HepG2 (cell line): ENCODE measurements around the gene CCND1. TPM values are rescaled to one million over a fixed set of nuclear protein-coding genes. Genes with fewer than 3 reads are reported as not detected.
"Not testable (repeated sequence)": the region's sequence is repeated elsewhere in the genome, so short reads cannot be mapped to it uniquely, and the experiment has no call there.

Experiments
- ATAC-seq: fragments of 200-7000 bp; cut with Tn5 transposase; 3 replicates; pipeline ENCODE4 v1.9.1; 2020; ENCODE audit warnings: mild to moderate bottlenecking, moderate library complexity
- BruUV-seq: library from RNA; stranded (reverse); fragments of 400-500 nt; replicated peaks from 2 replicates; lab custom pipeline; 2021; lab: Mats Ljungman, UMichigan
- CTCF ChIA-PET: fragments of 300-600 bp; formaldehyde crosslinking; extraction: SDS; loops from one replicate; lab custom pipeline; 2021; ENCODE audit warnings: low total read pairs, inconsistent platforms, low intra/inter-chr PET ratio; lab: Yijun Ruan, JAX
- POLR2A ChIA-PET: fragments of 350-600 bp; sonication (Branson Sonifier 250); formaldehyde crosslinking; loops from one replicate; lab custom pipeline; 2020; ENCODE audit warnings: antibody characterized with exemption, inconsistent platforms; lab: Yijun Ruan, JAX
- DNase-seq: peaks from one replicate; pipeline ENCODE4 v3.0.0-alpha.2; 2015; ENCODE audit warnings: low spot score
- FAIRE-seq: peaks from 3 replicates; lab custom pipeline; 2011; peaks lifted over from hg19 to GRCh38; lab: Jason Lieb, UNC
- H2AFZ ChIP-seq: one replicate; pipeline ENCODE4 v1.6.1; 2011; ENCODE audit warnings: low read length, inconsistent platforms
- H3K27ac ChIP-seq: fragments of 300-600 bp; 3 replicates; pipeline ENCODE4 v1.8.0; 2011; ENCODE audit warnings: mixed run types, mild to moderate bottlenecking, mixed read lengths, low read length, inconsistent platforms; ENCODE audit not compliant: insufficient read depth; ENCODE audit errors: extremely low read length
- H3K27me3 ChIP-seq, 2 experiments: fragments of 200-600 bp in 1 of 2; 2 replicates in 1 of 2; 3 replicates in 1 of 2; pipeline versions ENCODE4 v1.6.0 to v1.8.0; 2011; ENCODE audit warnings: low read length in 2 of 2, mild to moderate bottlenecking in 2 of 2, moderate library complexity in 2 of 2, inconsistent platforms in 1 of 2; ENCODE audit not compliant: insufficient read depth in 2 of 2, control insufficient read depth in 1 of 2
- H3K36me3 ChIP-seq, 2 experiments: fragments of 200-600 bp in 1 of 2; replicated peaks in 1 of 2; 2 replicates in 1 of 2; 3 replicates in 1 of 2; pipeline versions ENCODE4 v1.5.1 to v1.8.0; 2011; ENCODE audit warnings: low read length in 2 of 2, inconsistent platforms in 1 of 2; ENCODE audit not compliant: insufficient read depth in 2 of 2, control insufficient read depth in 1 of 2
- H3K4me1 ChIP-seq: 2 replicates; pipeline ENCODE4 v1.5.1; 2012; ENCODE audit warnings: low read length, inconsistent platforms; ENCODE audit not compliant: insufficient read depth
- H3K4me2 ChIP-seq: 2 replicates; pipeline ENCODE4 v1.6.0; 2011; ENCODE audit warnings: low read depth, low read length, inconsistent platforms
- H3K4me3 ChIP-seq, 3 experiments: fragments of 200-600 bp in 1 of 3; sonication (generic), shearing (Covaris generic) in 1 of 3; replicated peaks in 1 of 3; 2 replicates each; pipeline ENCODE4 v1.5.1; 2011 to 2016; ENCODE audit warnings: low read length in 3 of 3, inconsistent platforms in 2 of 3, low read depth in 2 of 3, mild to moderate bottlenecking in 2 of 3, control low read depth in 1 of 3, mixed read lengths in 1 of 3; ENCODE audit not compliant: insufficient read depth in 1 of 3
- H3K79me2 ChIP-seq: one replicate; pipeline ENCODE4 v1.6.1; 2011; ENCODE audit warnings: low read length, inconsistent platforms; ENCODE audit not compliant: insufficient read depth
- H3K9ac ChIP-seq: 2 replicates; pipeline ENCODE4 v1.6.0; 2011; ENCODE audit warnings: mild to moderate bottlenecking, low read depth, low read length, inconsistent platforms; ENCODE audit not compliant: insufficient read depth
- H3K9me3 ChIP-seq: 2 replicates; pipeline ENCODE4 v1.5.1; 2012; ENCODE audit warnings: mild to moderate bottlenecking, low read length
- H4K20me1 ChIP-seq: 2 replicates; pipeline ENCODE4 v1.6.0; 2011; ENCODE audit warnings: inconsistent platforms, mild to moderate bottlenecking, low read length, moderate library complexity; ENCODE audit not compliant: insufficient read depth
- PRMT3 ChIP-seq: sonication (generic); formaldehyde crosslinking; IDR thresholded peaks from 2 replicates; pipeline ENCODE4 v1.8.1; 2022; ENCODE audit warnings: low read depth, mild to moderate bottlenecking, moderate library complexity, missing genetic modification reagents, borderline replicate concordance
- SKI ChIP-seq: fragments of 450-650 bp; IDR thresholded peaks from one replicate; pipeline ENCODE4 v1.6.1; 2018; ENCODE audit warnings: mild to moderate bottlenecking; ENCODE audit not compliant: partially characterized antibody
- WGBS: methylation state at CpG from one replicate; pipeline ENCODE4 v1.1.6; 2017; ENCODE audit warnings: low lambda C conversion rate; 5-methylcytosine and 5-hydroxymethylcytosine counted together
- in situ Hi-C: cut with HindIII; loops from 2 replicates; pipeline ENCODE4 v1.10.0; 2017; ENCODE audit warnings: low pct_unique_long_range_greater_than_20kb; ENCODE audit not compliant: extremely low pct_ligation_motif_present
- intact Hi-C: fragments of 100-400 bp; cut with micrococcal nuclease; formaldehyde crosslinking; loops from one replicate; pipeline ENCODE4 v1.10.0; 2022; ENCODE audit not compliant: unreplicated experiment
- polyA plus RNA-seq, 8 experiments: library from polyadenylated mRNA; depleted of rRNA in 3 of 8; stranded (reverse) in 7 of 8; unstranded in 1 of 8; fragments of >200 nt; fragmentation: Illumina TruSeq in 4 of 8; extraction: Trizol in 4 of 8; gene quantifications; 2 replicates each; pipeline versions ENCODE4 v1.2.1 to v1.2.3, GENCODE V29; 2011 to 2016; ENCODE audit warnings: low read depth in 4 of 8, missing spikeins in 1 of 8, mixed read lengths in 1 of 8; ENCODE audit not compliant: insufficient read depth in 1 of 8
- total RNA-seq, 5 experiments: library from RNA; depleted of rRNA; stranded (reverse); fragments of >200 nt; fragmentation: Illumina TruSeq; extraction: Trizol; gene quantifications; 2 replicates each; pipeline ENCODE4 v1.2.3, GENCODE V29; 2016; ENCODE audit warnings: low read depth in 1 of 5
- TF ChIP-seq, protein P1 (sequence below): sonication (generic); formaldehyde crosslinking; IDR thresholded peaks from 2 replicates; pipeline ENCODE4 v1.5.0; 2020; ENCODE audit warnings: missing genetic modification reagents

Gene CCND1
- total and polyA plus RNA-seq, 2 of the 13 experiments (the other 11 are each of a cell fraction or from before 2014, with no cell fraction given): 107 to 136 TPM

DNA sequence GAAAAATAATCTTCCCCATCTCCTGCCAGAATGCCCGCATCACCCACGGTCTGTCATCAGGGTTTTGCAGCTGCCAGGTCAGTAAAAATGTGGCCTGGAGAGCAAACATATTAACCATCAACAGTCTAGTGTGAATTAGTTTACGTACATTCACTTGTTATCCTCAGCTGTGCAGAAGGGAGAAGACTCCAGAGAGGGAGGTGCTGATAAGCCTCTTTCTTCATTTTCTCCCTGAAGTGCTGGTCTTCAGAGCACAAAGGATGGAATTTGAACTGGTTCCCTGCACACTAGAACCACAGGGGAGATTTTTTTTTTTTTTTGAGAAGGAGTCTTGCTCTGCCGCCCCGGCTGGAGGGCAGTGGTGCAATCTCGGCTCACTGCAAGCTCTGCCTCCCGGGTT, 54.6 kb downstream of the CCND1 start:
- no peak overlapping the region for H3K4me3 ChIP-seq
- H3K79me2 ChIP-seq: no peaks in the 10 kb centered on the region
- no peaks in the 10 kb centered on the region for H4K20me1 ChIP-seq
- CTCF ChIA-PET: no interaction called here
- H3K36me3 ChIP-seq: no peaks in the 10 kb centered on the region
- 4% methylated on average over 7 of the region's 7 CpGs for WGBS
- BruUV-seq: no TSS peak
- no peak overlapping the region for H3K9ac ChIP-seq
- in situ Hi-C loops (no loop called here), intact Hi-C loops (no loop called here)
- no peak overlapping the region for H3K27ac ChIP-seq
- no peaks in the 10 kb centered on the region for H3K9me3 ChIP-seq
- peaks cover 2 to 34% of the 10 kb centered on the region in 2 experiments; a peak in 3 of 5 replicates for H3K27me3 ChIP-seq
- no peak for FAIRE-seq
- POLR2A ChIA-PET: interaction anchor here (1.1 kb wide), 1 partner anchor 14 kb away, joined by 3 read pairs; no protein-coding TSS in a partner anchor
- H3K4me1 ChIP-seq: peaks cover 50% of the 10 kb centered on the region
- no peak overlapping the region for H3K4me2 ChIP-seq
- H2AFZ ChIP-seq: no peak overlapping the region
- ATAC-seq: no peak
- TF ChIP-seq PRMT3 (CRISPR knock-in tag) (no peak), SKI (no peak)
- TF ChIP-seq, protein P1, sequence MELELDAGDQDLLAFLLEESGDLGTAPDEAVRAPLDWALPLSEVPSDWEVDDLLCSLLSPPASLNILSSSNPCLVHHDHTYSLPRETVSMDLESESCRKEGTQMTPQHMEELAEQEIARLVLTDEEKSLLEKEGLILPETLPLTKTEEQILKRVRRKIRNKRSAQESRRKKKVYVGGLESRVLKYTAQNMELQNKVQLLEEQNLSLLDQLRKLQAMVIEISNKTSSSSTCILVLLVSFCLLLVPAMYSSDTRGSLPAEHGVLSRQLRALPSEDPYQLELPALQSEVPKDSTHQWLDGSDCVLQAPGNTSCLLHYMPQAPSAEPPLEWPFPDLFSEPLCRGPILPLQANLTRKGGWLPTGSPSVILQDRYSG (CRISPR knock-in tag): no peak
- DNase-seq: no peak

DNA sequence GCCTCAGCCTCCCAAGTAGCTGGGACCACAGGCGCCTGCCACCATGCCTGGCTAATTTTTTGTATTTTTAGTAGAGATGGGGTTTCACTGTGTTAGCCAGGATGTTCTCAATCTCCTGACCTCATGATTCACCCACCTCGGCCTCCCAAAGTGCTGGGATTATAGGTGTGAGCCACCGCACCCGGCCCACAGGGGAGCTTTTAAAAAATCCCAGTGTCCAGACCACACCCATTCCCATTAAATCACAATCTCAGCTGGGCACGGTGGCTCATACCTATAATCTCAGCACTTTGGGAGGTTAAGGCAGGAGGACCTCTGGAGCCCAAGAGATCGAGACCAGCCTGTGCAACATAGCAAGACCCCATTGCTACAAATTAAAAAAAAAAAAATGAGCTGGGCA, 55.0 kb downstream of the CCND1 start:
- 21% methylated on average over 6 of the region's 6 CpGs for WGBS
- H3K4me3 ChIP-seq, H3K79me2 ChIP-seq, H3K4me2 ChIP-seq, H3K27ac ChIP-seq, H3K9me3 ChIP-seq, intact Hi-C loops, CTCF ChIA-PET, H3K36me3 ChIP-seq, BruUV-seq, FAIRE-seq, H3K9ac ChIP-seq, H2AFZ ChIP-seq, DNase-seq, H4K20me1 ChIP-seq, in situ Hi-C loops, ATAC-seq: not testable (repeated sequence)
- POLR2A ChIA-PET: interaction anchor here (1.1 kb wide), 1 partner anchor 13 kb away, joined by 3 read pairs; no protein-coding TSS in a partner anchor
- Histone ChIP-seq H3K27me3 (peaks cover 2 to 34% of the 10 kb centered on the region in 2 experiments; a peak in 3 of 5 replicates), H3K4me1 (peaks cover 52% of the 10 kb centered on the region)
